Suppressor macrophage treated with lipopolysaccharide for 1 hour (primary cell): ENCODE measurements around the gene CCDC177.

Experiments
- DNase-seq, 3 donors: peaks; one replicate each; pipeline ENCODE4 v3.0.0-alpha.2; 2020 to 2022

The CCDC177 gene

GRCh38 chr14:69527635-69528034 lies 47.0 kb downstream of the CCDC177 start:
- no peak for DNase-seq

- DNase-seq = no peak
These were observed 48.8 kb downstream of the CCDC177 start for GRCh38 chr14:69525896-69526295.

- DNase-seq = no peak
These were observed 52.6 kb downstream of the CCDC177 start for GRCh38 chr14:69522026-69522425.
